ENCODE measurements around the gene RHOU.

GRCh38 chr1:228747301-228747935 is 12.1 kb downstream of the RHOU start:
- TF ChIP-seq CTCF (IDR thresholded peaks at IDR 0.05) (no peak), ZFX (IDR thresholded peaks at IDR 0.05; ENCODE audit: borderline replicate concordance) (no peak)

Data from 22Rv1 (cell line).